ENCODE results near the gene PLPPR1.
"Not testable (repeated sequence)": the region's sequence is repeated elsewhere in the genome, so short reads cannot be mapped to it uniquely, and the experiment has no call there.

PLPPR1 gene

GRCh38 chr9:101028346-101029314 lies at the start of gene PLPPR1:
Gene PLPPR1 (plus strand): TSS chr9:101028727.
- DNase-seq (ENCODE audit: low read depth in 1 of 2, low spot score in 1 of 2) = no peak

- DNase-seq (ENCODE audit: low read depth in 1 of 2, low spot score in 1 of 2) = no peak
Observed at GRCh38 chr9:100989731-100990130, 38.8 kb upstream of the PLPPR1 start.

GRCh38 chr9:100990605-100991381 lies 37.7 kb upstream of the PLPPR1 start:
- DNase-seq (ENCODE audit: low read depth in 1 of 2, low spot score in 1 of 2) = no peak

- DNase-seq (ENCODE audit: low read depth in 1 of 2, low spot score in 1 of 2) = no peak
Observed at GRCh38 chr9:100992632-100993031, 35.9 kb upstream of the PLPPR1 start.

- DNase-seq (ENCODE audit: low read depth in 1 of 2, low spot score in 1 of 2) = no peak
Observed at GRCh38 chr9:100999906-101000544, 28.5 kb upstream of the PLPPR1 start.

- DNase-seq (ENCODE audit: low read depth in 1 of 2, low spot score in 1 of 2) = no peak
Observed at GRCh38 chr9:101005246-101005645, 23.3 kb upstream of the PLPPR1 start.

GRCh38 chr9:101014566-101014965 lies 14.0 kb upstream of the PLPPR1 start:
- DNase-seq (ENCODE audit: low read depth in 1 of 2, low spot score in 1 of 2) = no peak

GRCh38 chr9:101018467-101018866 lies 10.1 kb upstream of the PLPPR1 start:
- DNase-seq (ENCODE audit: low read depth in 1 of 2, low spot score in 1 of 2) = no peak

DNA sequence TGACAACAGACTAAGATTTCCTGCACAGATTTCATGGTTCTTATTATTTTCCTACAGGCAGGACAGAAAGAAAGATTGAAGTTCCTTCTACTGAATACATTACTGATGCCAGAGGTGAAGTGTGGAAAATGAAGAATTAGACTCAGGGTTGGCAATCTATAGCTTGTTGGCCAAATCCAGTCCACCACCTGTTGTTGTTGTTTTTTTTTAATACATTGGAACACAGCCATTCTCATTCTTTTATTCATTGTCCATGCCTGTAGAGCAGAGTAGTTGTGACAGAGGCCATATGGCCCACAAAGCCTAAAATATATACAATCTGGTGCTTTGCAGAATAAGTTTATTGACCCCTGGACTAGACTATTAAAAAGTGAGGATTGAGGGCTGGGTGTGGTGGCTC lies 5.8 kb upstream of the PLPPR1 start:
- no peak for DNase-seq (ENCODE audit: low read depth in 1 of 2, low spot score in 1 of 2)

- DNase-seq (ENCODE audit: low read depth in 1 of 2, low spot score in 1 of 2) = no peak
Observed at GRCh38 chr9:101025940-101026339, 2.6 kb upstream of the PLPPR1 start.

- DNase-seq (ENCODE audit: low read depth in 1 of 2, low spot score in 1 of 2) = no peak
Observed at GRCh38 chr9:101026824-101027223, 1.7 kb upstream of the PLPPR1 start.

DNA sequence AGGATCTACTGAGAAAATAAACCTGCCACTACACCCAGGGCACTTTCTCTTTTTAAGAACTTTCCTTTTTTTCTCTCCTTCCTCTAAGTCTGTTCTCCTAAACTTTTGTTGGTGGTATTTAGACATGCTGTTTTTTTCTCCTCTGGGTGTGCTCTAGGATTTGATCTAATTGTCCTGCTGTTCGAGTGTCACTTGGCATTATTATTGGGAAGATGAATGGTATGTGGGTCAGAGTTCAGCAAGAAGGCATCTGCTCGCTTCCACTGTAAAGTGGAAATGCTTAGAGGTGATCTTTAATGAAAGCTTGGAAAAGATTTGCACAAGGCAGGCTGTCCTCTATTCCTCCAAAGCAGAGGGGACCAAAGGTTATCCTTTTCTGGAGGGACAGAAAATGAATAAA lies 1.3 kb upstream of the PLPPR1 start:
- DNase-seq (ENCODE audit: low read depth in 1 of 2, low spot score in 1 of 2) = no peak

DNA sequence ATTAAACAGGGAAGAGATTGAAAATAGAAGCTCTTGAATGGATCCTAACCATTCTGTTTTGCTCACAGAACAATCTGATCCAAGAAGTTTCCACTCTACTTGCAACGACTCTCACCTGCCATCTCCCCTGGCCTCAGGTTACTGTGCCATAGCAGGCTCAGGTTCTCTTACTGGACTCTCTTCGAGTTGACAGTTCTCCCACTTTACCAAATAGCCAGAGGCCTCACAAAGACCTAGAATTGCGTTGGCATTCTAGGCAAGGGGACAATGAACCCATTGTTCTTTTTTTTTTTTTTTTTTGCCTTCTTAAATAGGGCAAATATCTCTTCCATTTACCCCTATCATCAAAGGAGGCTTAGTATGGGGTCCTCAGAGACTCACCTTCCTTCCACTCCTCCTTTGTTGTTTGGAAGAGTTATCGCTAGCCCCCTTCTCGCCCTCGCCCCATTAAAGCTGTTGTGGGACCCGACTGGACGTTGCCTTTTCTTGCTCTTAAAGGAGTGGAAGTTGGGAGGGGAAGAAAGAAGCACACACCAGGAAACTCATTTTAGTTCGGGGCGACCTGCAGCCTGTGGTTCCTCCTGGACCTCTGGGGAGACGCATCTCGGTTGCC lies 688 bp upstream of the PLPPR1 start:
- DNase-seq (ENCODE audit: low read depth in 1 of 2, low spot score in 1 of 2) = no peak

DNA sequence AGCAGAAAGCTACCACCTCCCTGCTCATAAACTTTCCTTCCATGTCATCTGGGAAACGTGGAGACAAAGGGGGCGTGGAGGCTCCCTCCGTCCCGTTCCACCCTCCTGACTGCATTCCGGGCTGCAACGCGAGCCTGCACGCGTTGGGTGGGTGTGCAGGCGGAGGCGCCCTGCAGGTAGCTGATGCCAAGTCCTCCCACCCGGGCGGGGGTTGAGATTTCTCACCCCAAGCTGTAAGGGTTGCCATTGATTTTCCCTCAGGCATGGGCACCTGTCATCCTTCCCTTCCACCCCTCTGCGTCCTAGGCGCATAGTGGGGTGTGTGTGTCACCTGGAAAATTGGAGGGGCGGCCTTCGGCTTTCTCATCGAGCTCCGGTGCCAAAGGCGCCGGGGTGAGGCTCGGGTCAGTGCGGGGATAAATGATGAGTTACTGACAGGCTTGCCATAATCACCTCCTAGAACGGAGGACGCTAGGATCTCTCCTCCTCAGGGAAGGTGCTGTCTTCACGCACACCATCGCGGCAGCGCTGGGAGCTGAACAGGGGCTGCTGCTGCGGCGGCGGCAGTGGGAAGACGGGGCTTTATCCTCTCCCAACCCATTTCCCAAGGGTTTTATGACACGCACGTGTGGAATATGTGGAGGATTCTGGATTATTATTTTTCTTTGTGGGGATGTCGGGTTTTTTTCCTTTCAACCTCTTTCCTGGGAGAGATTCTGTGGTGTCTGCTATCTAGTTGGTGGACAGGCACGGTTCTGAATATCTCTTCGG lies 973 bp downstream of the PLPPR1 start:
- DNase-seq (ENCODE audit: low read depth in 1 of 2, low spot score in 1 of 2) = no peak

GRCh38 chr9:101030086-101030391 lies 1.5 kb downstream of the PLPPR1 start:
- DNase-seq (ENCODE audit: low read depth in 1 of 2, low spot score in 1 of 2) = no peak

GRCh38 chr9:101032426-101032825 lies 3.9 kb downstream of the PLPPR1 start:
- DNase-seq (ENCODE audit: low read depth in 1 of 2, low spot score in 1 of 2) = no peak

DNA sequence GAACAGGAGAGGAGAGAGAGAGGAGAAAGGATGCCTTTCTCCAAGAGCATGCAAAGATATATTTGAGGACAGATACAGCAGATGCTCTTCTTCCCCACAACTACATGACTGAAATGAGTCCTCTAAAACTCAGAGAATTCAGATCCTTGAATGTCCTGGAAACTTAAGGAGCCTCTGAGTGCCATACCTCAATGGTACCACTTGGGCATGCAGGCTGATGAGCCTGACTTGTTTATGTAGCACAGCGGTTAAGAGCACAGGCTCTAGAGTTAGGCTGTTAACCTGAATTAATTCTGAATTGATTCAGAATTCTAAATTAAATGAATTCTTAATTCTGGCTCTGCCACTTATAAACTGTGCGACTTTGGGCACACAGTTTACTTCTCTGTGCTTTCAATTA lies 5.7 kb downstream of the PLPPR1 start:
- no peak for DNase-seq (ENCODE audit: low read depth in 1 of 2, low spot score in 1 of 2)

DNA sequence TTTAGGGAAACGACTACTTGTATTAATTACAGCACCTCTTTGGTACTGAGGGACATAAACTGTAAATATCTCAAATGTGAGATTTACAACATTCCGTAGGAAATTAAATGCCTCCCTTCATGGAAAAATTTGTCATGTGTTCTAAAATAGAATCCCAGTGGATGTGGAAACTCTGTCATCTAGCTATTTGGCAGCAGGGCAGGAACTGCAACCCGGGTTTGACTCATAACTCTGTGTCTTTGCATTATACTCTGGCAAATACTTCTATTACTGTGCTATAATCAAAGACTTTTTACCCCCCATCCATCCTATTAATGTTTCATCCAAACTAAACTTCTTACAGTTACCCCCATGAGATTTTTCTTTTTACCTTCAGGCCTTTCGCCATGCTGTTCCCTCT lies 6.6 kb downstream of the PLPPR1 start:
- no peak for DNase-seq (ENCODE audit: low read depth in 1 of 2, low spot score in 1 of 2)

DNA sequence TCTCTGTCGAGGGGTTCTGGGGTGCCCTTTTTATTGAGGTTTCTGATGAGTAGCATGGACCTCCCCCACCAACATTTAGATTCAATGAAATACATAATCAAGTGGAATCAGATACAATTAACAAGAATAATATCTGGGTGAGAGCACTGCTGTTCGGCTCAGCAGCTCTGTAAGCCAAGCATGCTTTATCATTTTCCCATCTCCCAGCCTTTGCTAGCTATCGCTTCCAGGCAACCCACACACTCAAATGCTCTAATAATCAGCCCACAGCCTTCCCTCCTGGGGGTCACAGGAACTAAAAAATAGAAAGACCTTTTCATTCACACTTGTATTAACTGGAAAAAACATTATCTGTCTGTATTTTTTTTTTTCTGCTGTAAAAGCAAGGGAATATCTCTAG lies 8.9 kb downstream of the PLPPR1 start:
- DNase-seq (ENCODE audit: low read depth in 1 of 2, low spot score in 1 of 2) = no peak

- DNase-seq (ENCODE audit: low read depth in 1 of 2, low spot score in 1 of 2) = no peak
Observed at GRCh38 chr9:101038488-101038887, 10.0 kb downstream of the PLPPR1 start.

- not testable (repeated sequence) for DNase-seq (ENCODE audit: low read depth in 1 of 2, low spot score in 1 of 2)
Observed at GRCh38 chr9:101039581-101039980, 11.1 kb downstream of the PLPPR1 start.
